ENCODE data around the gene ZBTB6. TPM values are rescaled to one million over a fixed set of nuclear protein-coding genes. Genes with fewer than 3 reads are reported as not detected.
A peak's percentile ranks its signal among the peaks of the same experiment; 100 is the strongest.

The ZBTB6 gene
- total and polyA plus RNA-seq, 7 experiments from 2014 or later, result 2.0 to 17.8 (median 5.4) TPM

- no peak overlapping the region for H3K4me3 Mint-ChIP-seq
- Histone ChIP-seq H3K9me3 (ENCODE audit: control insufficient read depth in 2 of 3, low read length in 3 of 3) (no peaks in the 10 kb centered on the region), H3K4me3 (ENCODE audit: low read length) (no peak overlapping the region), H3K4me1 (ENCODE audit: control insufficient read depth in 2 of 2, insufficient read depth in 2 of 2, low read length in 2 of 2) (no peaks in the 10 kb centered on the region), H3K36me3 (ENCODE audit: control insufficient read depth in 2 of 3, insufficient read depth in 3 of 3, low read length in 3 of 3) (peaks cover 0 to 20% (median 0%) of the 10 kb centered on the region in 3 experiments), H3K27me3 (ENCODE audit: control insufficient read depth in 2 of 2, insufficient read depth in 2 of 2, low read length in 2 of 2) (no peaks in the 10 kb centered on the region), H3K27ac (ENCODE audit: low read depth, low read length) (no peak overlapping the region)
- CTCF ChIA-PET, result no interaction called here
- ATAC-seq, result no peak
- H3K36me3 Mint-ChIP-seq, result peaks cover 0 to 54% (median 23%) of the 10 kb centered on the region in 5 donors
- peak overlapping the region in 2 of 9 donors; percentile 48 to 52 for H3K27ac Mint-ChIP-seq
- peaks cover 0 to 1% (median 0%) of the 10 kb centered on the region in 11 donors for H3K9me3 Mint-ChIP-seq
- POLR2A ChIA-PET, result no interaction called here
- H3K27me3 Mint-ChIP-seq, result no peaks in the 10 kb centered on the region
- intact Hi-C loops (cut with micrococcal nuclease), result no loop called here
- H3K4me1 Mint-ChIP-seq, result peaks cover 0 to 2% (median 0%) of the 10 kb centered on the region in 7 donors
- no peak for DNase-seq
These were observed 47.0 kb downstream of the ZBTB6 start for GRCh38 chr9:122866079-122866478.

- no peaks in the 10 kb centered on the region for H3K27me3 ChIP-seq (ENCODE audit: control insufficient read depth in 2 of 2, insufficient read depth in 2 of 2, low read length in 2 of 2)
- Mint-ChIP-seq H3K4me3 (no peak overlapping the region), H3K27ac (peak overlapping the region in 5 of 9 donors; percentile 48 to 64 (median 51)), H3K27me3 (no peaks in the 10 kb centered on the region), H3K36me3 (peaks cover 0 to 47% (median 17%) of the 10 kb centered on the region in 5 donors), H3K4me1 (peaks cover 0 to 2% (median 0%) of the 10 kb centered on the region in 7 donors), H3K9me3 (peaks cover 0 to 1% (median 0%) of the 10 kb centered on the region in 11 donors)
- H3K4me1 ChIP-seq (ENCODE audit: control insufficient read depth in 2 of 2, insufficient read depth in 2 of 2, low read length in 2 of 2), result no peaks in the 10 kb centered on the region
- no peak overlapping the region for H3K4me3 ChIP-seq (ENCODE audit: low read length)
- intact Hi-C loops (cut with micrococcal nuclease), result no loop called here
- POLR2A ChIA-PET, result no interaction called here
- CTCF ChIA-PET, result no interaction called here
- DNase-seq (no peak), ATAC-seq (no peak)
- peaks cover 0 to 18% (median 0%) of the 10 kb centered on the region in 3 experiments for H3K36me3 ChIP-seq (ENCODE audit: control insufficient read depth in 2 of 3, insufficient read depth in 3 of 3, low read length in 3 of 3)
- no peaks in the 10 kb centered on the region for H3K9me3 ChIP-seq (ENCODE audit: control insufficient read depth in 2 of 3, low read length in 3 of 3)
- H3K27ac ChIP-seq (ENCODE audit: low read depth, low read length), result no peak overlapping the region
These were observed 47.8 kb downstream of the ZBTB6 start for GRCh38 chr9:122865300-122865699.

DNA sequence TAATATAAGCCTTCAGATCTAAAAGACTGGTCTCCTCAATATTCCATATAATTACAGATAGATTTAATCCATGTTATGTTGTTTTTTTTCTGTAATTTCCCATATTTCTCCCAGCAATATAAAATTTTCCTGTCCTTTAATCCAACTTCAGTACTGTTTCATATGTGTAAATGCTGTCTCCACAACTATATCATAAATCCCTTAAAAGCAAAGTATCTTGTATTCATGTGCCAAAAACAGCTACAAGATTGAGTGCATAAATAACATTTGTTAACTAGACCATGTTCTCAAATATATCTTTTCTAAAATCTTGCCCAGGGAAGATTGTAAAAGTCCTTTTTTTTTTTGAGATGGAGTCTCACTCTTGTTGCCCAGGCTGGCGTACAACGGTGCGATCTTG lies 49.7 kb downstream of the ZBTB6 start:
- DNase-seq, result no peak
- Histone ChIP-seq H3K9me3 (ENCODE audit: control insufficient read depth in 2 of 3, low read length in 3 of 3) (no peaks in the 10 kb centered on the region), H3K36me3 (ENCODE audit: control insufficient read depth in 2 of 3, insufficient read depth in 3 of 3, low read length in 3 of 3) (peaks cover 0 to 20% (median 3%) of the 10 kb centered on the region in 3 experiments), H3K27ac (ENCODE audit: low read depth, low read length) (no peak overlapping the region), H3K27me3 (ENCODE audit: control insufficient read depth in 2 of 2, insufficient read depth in 2 of 2, low read length in 2 of 2) (no peaks in the 10 kb centered on the region), H3K4me3 (ENCODE audit: low read length) (no peak overlapping the region), H3K4me1 (ENCODE audit: control insufficient read depth in 2 of 2, insufficient read depth in 2 of 2, low read length in 2 of 2) (no peaks in the 10 kb centered on the region)
- Mint-ChIP-seq H3K4me3 (no peak overlapping the region), H3K9me3 (peaks cover 0 to 1% (median 0%) of the 10 kb centered on the region in 11 donors), H3K36me3 (peaks cover 5 to 47% (median 25%) of the 10 kb centered on the region in 5 donors), H3K27me3 (no peaks in the 10 kb centered on the region), H3K27ac (peak overlapping the region in 6 of 9 donors; percentile 11 to 42 (median 22)), H3K4me1 (peaks cover 0 to 6% (median 0%) of the 10 kb centered on the region in 7 donors)
- ChIA-PET POLR2A (no interaction called here), CTCF (no interaction called here)
- intact Hi-C loops (cut with micrococcal nuclease), result loop anchor here in 1 of 2 donors (2.0 kb wide), 1 partner anchor 29 kb away; no protein-coding TSS in a partner anchor
- ATAC-seq, result no peak

DNA sequence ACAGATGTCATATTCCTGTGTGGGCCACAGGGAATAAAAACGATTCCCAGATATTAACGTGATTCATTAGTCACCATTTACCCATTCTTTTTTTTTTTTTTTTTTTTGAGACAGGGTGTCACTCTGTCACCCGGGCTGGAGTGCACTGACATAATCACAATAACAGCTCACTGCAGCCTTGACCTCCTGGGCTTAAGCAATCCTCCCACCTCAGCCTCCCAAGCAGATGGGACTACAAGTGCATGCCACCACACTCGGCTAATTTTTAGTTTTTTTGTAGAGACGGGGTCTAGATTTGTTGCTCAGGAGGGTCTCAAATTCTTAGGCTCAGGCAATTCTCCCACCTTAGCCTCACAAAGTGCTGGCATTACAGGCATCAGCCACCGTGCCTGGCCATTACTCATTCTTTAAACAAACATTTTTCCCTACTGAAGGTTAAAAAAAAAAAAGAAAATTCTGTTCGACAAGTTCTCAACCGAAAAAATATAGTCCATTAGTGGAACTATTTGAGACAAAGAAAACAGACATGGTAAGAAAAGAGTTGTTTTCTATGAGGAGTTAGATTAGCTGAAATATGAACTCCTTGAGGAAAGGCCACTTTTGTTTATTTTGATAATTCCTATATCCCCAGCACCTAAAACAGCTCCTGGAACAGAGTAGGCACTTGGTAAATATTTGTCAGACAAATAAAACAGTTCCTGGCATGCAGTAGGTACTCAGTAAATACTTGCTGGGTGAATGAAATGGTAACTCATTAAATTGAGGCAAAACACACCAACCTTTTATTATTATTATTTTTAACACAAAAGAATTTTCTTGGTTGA lies 52.6 kb downstream of the ZBTB6 start:
- Histone ChIP-seq H3K4me3 (ENCODE audit: low read length) (no peak overlapping the region), H3K4me1 (ENCODE audit: control insufficient read depth in 2 of 2, insufficient read depth in 2 of 2, low read length in 2 of 2) (no peaks in the 10 kb centered on the region), H3K27me3 (ENCODE audit: control insufficient read depth in 2 of 2, insufficient read depth in 2 of 2, low read length in 2 of 2) (no peaks in the 10 kb centered on the region), H3K27ac (ENCODE audit: low read depth, low read length) (no peak overlapping the region), H3K9me3 (ENCODE audit: control insufficient read depth in 2 of 3, low read length in 3 of 3) (no peaks in the 10 kb centered on the region), H3K36me3 (ENCODE audit: control insufficient read depth in 2 of 3, insufficient read depth in 3 of 3, low read length in 3 of 3) (peaks cover 3 to 36% (median 5%) of the 10 kb centered on the region in 3 experiments)
- H3K4me3 Mint-ChIP-seq, result no peak overlapping the region
- H3K9me3 Mint-ChIP-seq, result peaks cover 0 to 1% (median 0%) of the 10 kb centered on the region in 11 donors
- H3K4me1 Mint-ChIP-seq, result peaks cover 0 to 6% (median 0%) of the 10 kb centered on the region in 7 donors
- ChIA-PET POLR2A (no interaction called here), CTCF (no interaction called here)
- no peak for ATAC-seq
- DNase-seq, result no peak
- peaks cover 9 to 53% (median 30%) of the 10 kb centered on the region in 5 donors for H3K36me3 Mint-ChIP-seq
- no peaks in the 10 kb centered on the region for H3K27me3 Mint-ChIP-seq
- intact Hi-C loops (cut with micrococcal nuclease), result no loop called here
- no peak overlapping the region for H3K27ac Mint-ChIP-seq

Other genes with a start within 250 kb of the ZBTB6 start
- gene OR1L3, start 238.2 kb downstream of the ZBTB6 start, total RNA-seq, result not detected
- not detected for gene OR1L3, start 238.2 kb downstream of the ZBTB6 start, polyA plus RNA-seq
- gene OR1L4, start 189.3 kb downstream of the ZBTB6 start, total RNA-seq, result not detected
- not detected for gene OR1L4, start 189.3 kb downstream of the ZBTB6 start, polyA plus RNA-seq
- gene OR1L6, start 171.0 kb downstream of the ZBTB6 start, total RNA-seq, result not detected
- gene OR1L6, start 171.0 kb downstream of the ZBTB6 start, polyA plus RNA-seq, result not detected
- gene OR5C1, start 124.4 kb downstream of the ZBTB6 start, total RNA-seq, result not detected
- gene OR5C1, start 124.4 kb downstream of the ZBTB6 start, polyA plus RNA-seq, result not detected
- not detected for gene OR1K1, start 113.2 kb downstream of the ZBTB6 start, total RNA-seq
- gene OR1K1, start 113.2 kb downstream of the ZBTB6 start, polyA plus RNA-seq, result not detected
- 10 to 100 TPM; 13.6 to 25.8 (median 18.1) TPM for gene PDCL, start 84.7 kb downstream of the ZBTB6 start, total RNA-seq
- gene PDCL, start 84.7 kb downstream of the ZBTB6 start, polyA plus RNA-seq, result 10 to 100 TPM in 1 of 2 donors, 1 to 10 TPM in 1; 8.8 to 10.5 TPM
- 10 to 100 TPM; 52.3 to 66.4 (median 57.0) TPM for gene RC3H2, start 8.0 kb downstream of the ZBTB6 start, total RNA-seq
- 10 to 100 TPM; 18.7 to 25.3 TPM for gene RC3H2, start 8.0 kb downstream of the ZBTB6 start, polyA plus RNA-seq
- gene ZBTB26, start 18.2 kb upstream of the ZBTB6 start, total RNA-seq, result 10 to 100 TPM in 2 of 5 experiments, 1 to 10 TPM in 3; 4.6 to 11.0 (median 8.6) TPM
- gene ZBTB26, start 18.2 kb upstream of the ZBTB6 start, polyA plus RNA-seq, result 1 to 10 TPM; 1.1 to 1.2 TPM
- gene RABGAP1, start 27.7 kb upstream of the ZBTB6 start, total RNA-seq, result 10 to 100 TPM; 33.8 to 45.7 (median 45.0) TPM
- gene RABGAP1, start 27.7 kb upstream of the ZBTB6 start, polyA plus RNA-seq, result 10 to 100 TPM; 25.5 to 28.5 TPM
- gene GPR21, start 120.3 kb upstream of the ZBTB6 start, total RNA-seq, result 1 to 10 TPM in 4 of 5 experiments, not detected in 1; 1.1 to 2.4 (median 1.8) TPM
- gene GPR21, start 120.3 kb upstream of the ZBTB6 start, polyA plus RNA-seq, result not detected

Data from naive thymus-derived CD4-positive, alpha-beta T cell (primary cell).